ENCODE results near the gene YTHDF1. TPM values are rescaled to one million over a fixed set of nuclear protein-coding genes. Genes with fewer than 3 reads are reported as not detected.

The YTHDF1 gene
- total RNA-seq, 1 experiment from 2014 or later = 85.4 TPM

GRCh38 chr20:63189846-63190559, 25.9 kb downstream of the YTHDF1 start:
- H3K79me1 ChIP-seq (ENCODE audit: insufficient read depth, low read depth, low read length, poor library complexity, severe bottlenecking) = no peaks in the 10 kb centered on the region
- no peak overlapping the region for H2BK120ac ChIP-seq (ENCODE audit: low read depth, low read length, poor library complexity, severe bottlenecking)
- H3K27ac ChIP-seq (ENCODE audit: insufficient read length, low read depth, low read length) = no peak overlapping the region
- no peaks in the 10 kb centered on the region for H3K4me1 ChIP-seq (ENCODE audit: insufficient read depth, low read length)
- no peak overlapping the region for H3K56ac ChIP-seq (ENCODE audit: insufficient read length, low read depth, low read length)
- H2AFZ ChIP-seq (ENCODE audit: low read length) = no peak overlapping the region
- DNase-seq = no peak
- H4K5ac ChIP-seq (ENCODE audit: insufficient read length, low read depth, low read length) = no peak overlapping the region
- H3K36me3 Mint-ChIP-seq (ENCODE audit: insufficient read depth in 1 of 3, low read depth in 3 of 3) = peaks cover 0 to 8% (median 5%) of the 10 kb centered on the region in 3 experiments; a peak in 5 of 7 replicates
- no CpG with 5 or more reads among the region's 17 CpGs for WGBS (ENCODE audit: extremely low coverage, insufficient read length, low lambda C conversion rate)
- H2BK15ac ChIP-seq (ENCODE audit: low read depth, low read length) = no peak overlapping the region
- H2BK12ac ChIP-seq (ENCODE audit: insufficient read length, low read depth, low read length) = no peak overlapping the region
- no peaks in the 10 kb centered on the region for H3K79me2 ChIP-seq (ENCODE audit: insufficient read depth, low read length)
- H3K4me3 Mint-ChIP-seq = no peak overlapping the region; a peak in 1 of 5 replicates
- H2BK5ac ChIP-seq (ENCODE audit: insufficient read length, low read length) = no peak overlapping the region
- no peak for TF ChIP-seq CTCF (conservative IDR thresholded peaks at IDR 0.05)
- H4K8ac ChIP-seq (replicated peaks; ENCODE audit: insufficient read length, low read depth, low read length) = no peak overlapping the region
- no peak overlapping the region for H3K23ac ChIP-seq (ENCODE audit: insufficient read length, low read depth, low read length)
- H3T11ph ChIP-seq (ENCODE audit: low read length) = no peak overlapping the region
- H4K91ac ChIP-seq (ENCODE audit: insufficient read length, low read depth, low read length) = no peak overlapping the region
- H3K4me2 ChIP-seq (ENCODE audit: insufficient read depth, insufficient read length, low read length) = no peak overlapping the region
- H3K18ac ChIP-seq (ENCODE audit: insufficient read length, low read depth, low read length) = no peak overlapping the region
- peaks cover 9% of the 10 kb centered on the region for H4K20me1 ChIP-seq (ENCODE audit: control insufficient read depth, insufficient read depth, insufficient read length)
- H3K27me3 ChIP-seq (ENCODE audit: insufficient read depth, low read length) = no peaks in the 10 kb centered on the region
- H3K9me3 Mint-ChIP-seq = peaks cover 2% of the 10 kb centered on the region in 2 experiments; a peak in 3 of 5 replicates
- H3K4ac ChIP-seq (ENCODE audit: low read depth, low read length) = no peak overlapping the region
- H3K14ac ChIP-seq (ENCODE audit: insufficient read depth, low read length) = no peak overlapping the region
- peaks cover 3 to 9% of the 10 kb centered on the region in 2 experiments; a peak in 3 of 4 replicates for H3K4me1 Mint-ChIP-seq
- no peak overlapping the region for H2BK20ac ChIP-seq (ENCODE audit: low read depth, low read length, poor library complexity, severe bottlenecking)
- H3K9me3 ChIP-seq (ENCODE audit: control insufficient read depth, low read depth, low read length) = no peaks in the 10 kb centered on the region
- no peak overlapping the region for H3K27ac Mint-ChIP-seq
- H2AK5ac ChIP-seq (ENCODE audit: insufficient read length, low read length) = no peak overlapping the region
- no peaks in the 10 kb centered on the region for H3K23me2 ChIP-seq (ENCODE audit: insufficient read length, low read depth, low read length, poor library complexity, severe bottlenecking)
- H3K27me3 Mint-ChIP-seq (ENCODE audit: low read depth) = no peaks in the 10 kb centered on the region; the same call in none of the 2 replicates
- no peak overlapping the region for H3K9ac ChIP-seq (ENCODE audit: extremely low read depth, insufficient read length, low read length)
